ENCODE results near the gene ZNF462.

DNA sequence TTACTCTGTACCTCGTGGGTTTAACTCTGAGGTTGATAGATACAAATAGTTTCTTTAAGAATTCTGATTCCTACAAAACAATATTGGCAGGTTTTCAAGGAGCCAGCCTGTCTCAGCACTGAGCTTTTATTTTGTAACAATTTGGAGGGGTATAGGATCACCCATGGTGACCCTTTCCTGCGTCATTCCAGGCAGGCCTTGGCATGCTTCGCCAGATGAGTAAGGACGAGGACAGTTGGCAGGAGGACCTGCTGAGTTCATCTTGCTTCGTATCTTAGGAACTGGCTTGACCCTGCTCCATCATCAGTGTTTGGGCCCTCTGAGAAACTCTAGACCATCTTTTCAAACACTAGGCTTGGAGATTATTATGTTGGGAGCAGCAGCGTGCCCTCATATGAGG lies 17.9 kb downstream of the ZNF462 start:
- TF ChIP-seq, protein P1, sequence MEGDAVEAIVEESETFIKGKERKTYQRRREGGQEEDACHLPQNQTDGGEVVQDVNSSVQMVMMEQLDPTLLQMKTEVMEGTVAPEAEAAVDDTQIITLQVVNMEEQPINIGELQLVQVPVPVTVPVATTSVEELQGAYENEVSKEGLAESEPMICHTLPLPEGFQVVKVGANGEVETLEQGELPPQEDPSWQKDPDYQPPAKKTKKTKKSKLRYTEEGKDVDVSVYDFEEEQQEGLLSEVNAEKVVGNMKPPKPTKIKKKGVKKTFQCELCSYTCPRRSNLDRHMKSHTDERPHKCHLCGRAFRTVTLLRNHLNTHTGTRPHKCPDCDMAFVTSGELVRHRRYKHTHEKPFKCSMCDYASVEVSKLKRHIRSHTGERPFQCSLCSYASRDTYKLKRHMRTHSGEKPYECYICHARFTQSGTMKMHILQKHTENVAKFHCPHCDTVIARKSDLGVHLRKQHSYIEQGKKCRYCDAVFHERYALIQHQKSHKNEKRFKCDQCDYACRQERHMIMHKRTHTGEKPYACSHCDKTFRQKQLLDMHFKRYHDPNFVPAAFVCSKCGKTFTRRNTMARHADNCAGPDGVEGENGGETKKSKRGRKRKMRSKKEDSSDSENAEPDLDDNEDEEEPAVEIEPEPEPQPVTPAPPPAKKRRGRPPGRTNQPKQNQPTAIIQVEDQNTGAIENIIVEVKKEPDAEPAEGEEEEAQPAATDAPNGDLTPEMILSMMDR (conservative IDR thresholded peaks at IDR 0.05; ENCODE audit: low read length): no peak
- TF ChIP-seq EZH2phosphoT487 (IDR thresholded peaks at IDR 0.05; ENCODE audit: borderline replicate concordance): no peak

Measured in Loucy (cell line).